ENCODE measurements around the gene CACNB4.
"Not testable (repeated sequence)": the region's sequence is repeated elsewhere in the genome, so short reads cannot be mapped to it uniquely, and the experiment has no call there.

CACNB4 gene

GRCh38 chr2:152019732-152020131 lies 79.1 kb downstream of the CACNB4 start:
- no peak for DNase-seq (ENCODE audit: low read depth)

GRCh38 chr2:152016181-152017120 lies 82.4 kb downstream of the CACNB4 start:
- DNase-seq (ENCODE audit: low read depth), result no peak

- DNase-seq (ENCODE audit: low read depth), result no peak
These were observed 83.3 kb downstream of the CACNB4 start for GRCh38 chr2:152015552-152015951.

GRCh38 chr2:152012697-152013096 lies 86.1 kb downstream of the CACNB4 start:
- no peak for DNase-seq (ENCODE audit: low read depth)

GRCh38 chr2:152011724-152012123 lies 87.1 kb downstream of the CACNB4 start:
- no peak for DNase-seq (ENCODE audit: low read depth)

- DNase-seq (ENCODE audit: low read depth), result no peak
These were observed 93.2 kb downstream of the CACNB4 start for GRCh38 chr2:152005607-152006006.

- DNase-seq (ENCODE audit: low read depth), result not testable (repeated sequence)
These were observed 95.6 kb downstream of the CACNB4 start for GRCh38 chr2:152003283-152003682.

- DNase-seq (ENCODE audit: low read depth), result no peak
These were observed 99.8 kb downstream of the CACNB4 start for GRCh38 chr2:151999053-151999452.

GRCh38 chr2:151996243-151997003 lies 102.4 kb downstream of the CACNB4 start:
- no peak for DNase-seq (ENCODE audit: low read depth)

GRCh38 chr2:151995161-151995557 lies 103.7 kb downstream of the CACNB4 start:
- no peak for DNase-seq (ENCODE audit: low read depth)

- not testable (repeated sequence) for DNase-seq (ENCODE audit: low read depth)
These were observed 104.7 kb downstream of the CACNB4 start for GRCh38 chr2:151994178-151994577.

GRCh38 chr2:151991010-151991409 lies 107.8 kb downstream of the CACNB4 start:
- no peak for DNase-seq (ENCODE audit: low read depth)

- DNase-seq (ENCODE audit: low read depth), result no peak
These were observed 109.5 kb downstream of the CACNB4 start for GRCh38 chr2:151989378-151989777.

GRCh38 chr2:151987484-151987883 lies 111.4 kb downstream of the CACNB4 start:
- no peak for DNase-seq (ENCODE audit: low read depth)

- DNase-seq (ENCODE audit: low read depth), result no peak
These were observed 114.3 kb downstream of the CACNB4 start for GRCh38 chr2:151984424-151985083.

- no peak for DNase-seq (ENCODE audit: low read depth)
These were observed 115.6 kb downstream of the CACNB4 start for GRCh38 chr2:151983221-151983620.

- DNase-seq (ENCODE audit: low read depth), result no peak
These were observed 117.0 kb downstream of the CACNB4 start for GRCh38 chr2:151981886-151982285.

GRCh38 chr2:151979694-151980093 lies 119.2 kb downstream of the CACNB4 start:
- DNase-seq (ENCODE audit: low read depth), result no peak

GRCh38 chr2:151978709-151979108 lies 120.1 kb downstream of the CACNB4 start:
- DNase-seq (ENCODE audit: low read depth), result no peak

- no peak for DNase-seq (ENCODE audit: low read depth)
These were observed 121.2 kb downstream of the CACNB4 start for GRCh38 chr2:151977631-151978030.

GRCh38 chr2:151976945-151977353 lies 121.9 kb downstream of the CACNB4 start:
- no peak for DNase-seq (ENCODE audit: low read depth)

Measured in stimulated activated CD8-positive, alpha-beta memory T cell treated with anti-CD3 and anti-CD28 coated beads, Interleukin-15, amount 100 ng/mL, for 24 hours (primary cell).